GM18519 (cell line): ENCODE data around the gene TP73.
A peak's percentile ranks its signal among the peaks of the same experiment; 100 is the strongest.
"Not testable (repeated sequence)": the region's sequence is repeated elsewhere in the genome, so short reads cannot be mapped to it uniquely, and the experiment has no call there.

Experiments used
- ATAC-seq: cut with Tn5 transposase; IDR thresholded peaks from one replicate; pipeline ENCODE4 v1.9.1; 2021; ENCODE audit warnings: mild to moderate bottlenecking, moderate library complexity; ENCODE audit not compliant: unreplicated experiment, low FRiP score

Gene TP73

DNA sequence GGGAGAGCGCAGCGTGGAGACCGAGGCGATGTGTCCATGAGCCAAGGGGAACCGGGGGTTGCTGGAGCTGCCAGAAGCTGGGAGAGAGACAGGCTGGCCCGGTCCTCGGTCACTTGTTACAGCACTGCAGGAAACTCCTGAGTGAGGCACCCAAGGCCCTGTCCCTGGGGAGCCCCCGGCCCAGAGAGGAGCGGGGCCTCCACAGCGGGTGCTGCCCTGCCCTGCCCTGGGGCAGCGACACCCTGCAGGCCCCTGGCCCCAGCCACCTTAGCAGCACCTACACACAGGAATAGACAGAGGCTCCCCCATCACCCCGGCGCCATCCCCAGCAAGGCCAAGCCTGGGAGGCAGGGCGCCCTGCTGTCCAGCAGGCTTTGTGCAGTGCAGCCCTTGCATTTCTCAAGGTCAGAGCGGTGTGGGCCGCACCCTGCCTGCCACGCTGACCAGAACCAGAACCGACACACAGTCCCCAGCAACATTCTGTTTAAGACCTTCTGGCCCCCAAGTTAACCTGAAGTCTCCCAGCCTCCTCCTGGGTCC, 34.4 kb upstream of the TP73 start:
- no peak for ATAC-seq

DNA sequence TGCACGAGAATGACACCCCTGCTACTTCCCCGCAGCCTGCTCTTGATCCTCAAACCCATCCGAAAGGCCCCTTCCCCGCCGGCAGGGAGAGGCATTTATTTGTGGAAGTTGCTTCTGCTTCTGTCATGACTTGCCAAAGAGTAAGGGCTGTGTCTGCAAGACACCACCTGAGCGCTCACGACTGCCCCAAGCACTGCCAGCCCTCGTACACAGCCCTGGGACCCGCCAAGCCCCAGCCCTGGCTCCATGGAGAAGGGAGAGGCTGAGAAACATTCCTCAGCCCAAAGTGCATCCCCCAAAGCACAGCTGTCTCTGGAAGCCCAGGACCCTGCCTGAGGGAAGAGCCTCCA, 33.8 kb upstream of the TP73 start:
- ATAC-seq = no peak

DNA sequence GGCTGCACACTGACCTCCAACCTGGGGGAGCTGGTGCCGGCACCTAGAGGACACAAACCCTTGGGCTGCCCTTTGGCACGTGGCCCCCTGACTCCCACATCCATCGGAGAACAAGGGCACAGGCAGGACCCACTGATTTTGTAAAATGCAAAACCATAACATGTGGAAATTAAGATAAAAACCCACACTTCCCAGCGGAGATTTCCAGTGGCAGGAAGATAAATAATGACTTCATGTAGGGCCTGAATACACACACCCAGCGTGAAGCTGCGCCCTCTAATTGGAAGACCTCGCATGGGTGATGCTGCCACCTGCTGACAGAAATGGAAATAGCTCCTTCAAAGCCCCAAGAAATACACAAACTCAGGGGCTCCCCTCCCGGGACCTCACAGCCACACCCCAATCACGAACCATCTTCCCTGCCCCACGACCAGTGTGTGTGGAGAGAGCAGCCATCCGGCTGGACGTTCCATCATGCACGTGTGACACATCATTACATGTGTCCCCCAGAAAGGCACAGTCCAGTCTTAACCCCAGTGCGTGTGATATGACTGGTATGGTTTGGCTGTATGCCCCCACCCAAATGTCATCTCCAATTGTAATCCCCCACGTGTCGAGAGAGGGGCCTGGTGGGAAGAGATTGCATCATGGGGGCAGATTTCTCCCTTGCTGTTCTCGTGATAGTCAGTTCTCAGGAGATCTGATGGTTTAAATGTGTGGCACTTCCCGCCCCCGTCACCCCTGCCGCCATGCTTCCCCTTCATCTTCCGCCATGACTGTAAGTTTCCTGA, 33.2 kb upstream of the TP73 start:
- no peak for ATAC-seq

DNA sequence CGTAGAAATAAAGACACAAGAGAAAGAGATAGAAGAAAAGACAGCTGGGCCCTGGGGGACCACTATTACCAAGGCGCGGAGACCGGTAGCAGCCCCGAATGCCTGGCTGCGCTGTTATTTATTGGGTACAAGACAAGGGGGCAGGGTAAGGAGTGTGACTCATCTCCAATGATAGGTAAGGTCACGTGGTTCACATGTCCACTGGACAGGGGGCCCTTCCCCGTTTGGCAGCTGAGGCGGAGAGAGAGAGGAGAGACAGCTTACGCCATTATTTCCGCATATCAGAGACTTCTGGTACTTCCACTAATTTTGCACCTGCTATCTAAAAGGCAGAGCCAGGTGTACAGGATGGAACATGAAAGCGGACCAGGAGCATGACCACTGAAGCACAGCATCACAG, 31.6 kb upstream of the TP73 start:
- no peak for ATAC-seq

DNA sequence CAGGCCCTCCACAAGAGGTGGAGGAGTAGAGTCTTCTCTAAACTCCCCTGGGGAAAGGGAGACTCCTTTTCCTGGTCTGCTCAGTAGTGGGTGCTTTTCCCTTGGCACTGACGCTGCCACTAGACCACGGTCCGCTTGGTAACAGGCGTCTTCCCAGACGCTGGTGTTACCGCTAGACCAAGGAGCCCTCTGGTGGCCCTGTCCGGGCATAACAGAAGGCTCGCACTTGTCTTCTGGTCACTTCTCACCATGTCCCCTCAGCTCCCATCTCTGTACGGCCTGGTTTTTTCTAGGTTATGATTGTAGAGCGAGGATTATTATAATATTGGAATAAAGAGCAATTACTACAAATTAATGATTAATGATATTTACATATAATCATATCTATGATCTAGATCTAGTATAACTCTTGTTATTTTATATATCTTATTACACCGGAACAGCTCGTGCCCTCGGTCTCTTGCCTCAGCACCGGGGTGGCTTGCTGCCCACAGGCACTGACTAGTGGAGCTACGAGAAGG, 31.1 kb upstream of the TP73 start:
- not testable (repeated sequence) for ATAC-seq

DNA sequence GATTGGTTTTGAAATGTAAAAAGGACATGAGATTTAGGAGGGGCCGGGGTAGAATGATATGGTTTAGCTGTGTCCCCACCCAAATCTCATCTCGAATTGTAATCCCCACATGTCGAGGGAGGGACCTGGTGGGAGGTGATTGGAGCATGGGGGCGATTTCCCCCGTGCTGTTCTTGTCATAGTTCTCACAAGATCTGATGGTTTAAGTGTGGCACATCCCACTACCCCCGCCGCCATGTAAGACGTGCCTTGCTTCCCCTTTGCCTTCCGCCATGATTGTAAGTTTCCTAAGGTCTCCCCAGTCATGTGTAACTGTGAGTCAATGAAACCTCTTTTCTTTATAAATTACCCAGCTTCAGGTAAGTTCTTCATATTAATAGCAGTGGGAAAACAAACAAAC, 30.2 kb upstream of the TP73 start:
- not testable (repeated sequence) for ATAC-seq

DNA sequence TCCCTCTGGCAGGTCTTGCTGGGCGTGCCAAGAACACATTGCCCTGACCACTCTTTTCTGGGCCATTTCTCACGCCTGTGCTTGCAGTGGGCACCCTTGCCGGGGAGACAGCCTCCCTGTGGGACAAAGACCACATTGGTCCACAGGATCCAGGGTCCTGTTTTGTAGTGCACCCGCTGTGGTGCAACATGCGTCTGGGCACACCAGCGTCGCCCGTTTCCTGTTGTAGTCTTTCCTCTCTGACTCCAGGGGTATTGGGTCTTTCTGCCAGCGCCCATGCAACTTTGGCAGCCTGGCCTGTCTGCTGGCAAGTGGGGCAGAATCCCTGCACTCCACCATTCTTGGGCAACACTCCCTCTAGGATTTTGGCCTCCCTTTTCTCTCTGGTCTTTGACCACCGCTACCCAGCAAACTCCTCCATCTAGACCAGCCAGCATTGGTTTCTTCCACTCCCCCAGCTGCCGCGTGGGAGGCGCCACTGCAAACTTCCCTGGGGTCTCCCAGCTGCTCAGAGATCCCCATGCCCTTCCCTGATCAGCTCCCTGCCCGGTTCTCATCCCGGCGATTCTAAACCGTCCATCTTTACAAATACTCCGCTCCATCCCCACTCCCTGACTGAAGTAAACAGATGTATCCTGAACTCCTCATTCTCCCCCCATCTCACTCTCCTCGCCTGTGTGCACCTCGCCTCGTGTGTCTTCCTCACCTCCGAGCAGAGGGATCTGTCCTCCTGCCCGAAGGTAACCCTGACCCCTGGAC, 28.7 kb upstream of the TP73 start:
- no peak for ATAC-seq

DNA sequence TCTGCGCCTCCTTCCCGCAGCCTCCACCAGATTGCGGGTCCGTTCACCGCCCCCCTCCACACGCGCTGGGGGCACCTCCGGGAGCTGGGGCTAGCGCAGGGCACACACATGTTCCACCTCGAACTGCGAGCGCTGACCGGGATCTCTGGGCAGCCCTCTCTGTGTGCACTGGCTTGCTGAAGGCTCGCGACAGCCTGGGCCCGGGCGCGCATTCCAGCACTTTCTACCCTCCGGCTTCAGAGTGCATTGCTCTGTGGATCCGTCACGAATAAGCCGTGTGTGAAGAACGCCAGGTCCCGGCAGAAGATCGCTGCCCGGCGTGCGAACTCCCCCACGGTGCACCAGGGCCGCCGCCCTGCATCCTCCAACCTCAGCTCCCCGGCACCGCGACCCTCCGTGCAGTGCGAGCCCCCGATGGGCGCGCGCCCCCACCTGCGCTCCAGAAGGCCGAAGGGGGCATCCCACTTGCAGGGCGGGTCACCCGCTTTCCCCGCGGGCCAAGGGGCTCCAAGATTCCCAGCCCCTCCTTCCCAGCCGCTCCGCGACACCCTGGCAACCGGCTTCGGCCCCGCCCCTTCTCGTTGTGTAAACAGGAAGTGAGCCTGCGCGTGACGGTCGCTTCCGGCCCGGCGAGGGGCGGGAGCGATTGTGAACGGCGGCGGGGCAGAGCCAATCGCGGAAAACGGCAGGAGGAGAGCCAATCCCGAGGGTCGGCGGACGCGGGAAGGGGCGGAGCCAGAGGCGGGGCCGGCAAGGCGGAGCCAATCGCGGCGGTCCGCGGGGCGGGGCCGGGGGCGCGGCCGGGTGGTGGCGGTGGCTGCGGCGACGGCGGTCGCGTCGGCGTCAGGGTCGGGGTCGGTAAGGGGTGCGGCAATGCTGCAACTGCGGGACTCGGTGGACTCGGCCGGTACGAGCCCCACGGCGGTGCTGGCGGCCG, 27.8 kb upstream of the TP73 start, which contains the start of gene TPRG1L:
Gene TPRG1L, plus strand, starts transcription at position 816 of the 937 bp plus-strand sequence. Its CDS starts 58 bp downstream, at position 874.
- ATAC-seq = peak; percentile 90

DNA sequence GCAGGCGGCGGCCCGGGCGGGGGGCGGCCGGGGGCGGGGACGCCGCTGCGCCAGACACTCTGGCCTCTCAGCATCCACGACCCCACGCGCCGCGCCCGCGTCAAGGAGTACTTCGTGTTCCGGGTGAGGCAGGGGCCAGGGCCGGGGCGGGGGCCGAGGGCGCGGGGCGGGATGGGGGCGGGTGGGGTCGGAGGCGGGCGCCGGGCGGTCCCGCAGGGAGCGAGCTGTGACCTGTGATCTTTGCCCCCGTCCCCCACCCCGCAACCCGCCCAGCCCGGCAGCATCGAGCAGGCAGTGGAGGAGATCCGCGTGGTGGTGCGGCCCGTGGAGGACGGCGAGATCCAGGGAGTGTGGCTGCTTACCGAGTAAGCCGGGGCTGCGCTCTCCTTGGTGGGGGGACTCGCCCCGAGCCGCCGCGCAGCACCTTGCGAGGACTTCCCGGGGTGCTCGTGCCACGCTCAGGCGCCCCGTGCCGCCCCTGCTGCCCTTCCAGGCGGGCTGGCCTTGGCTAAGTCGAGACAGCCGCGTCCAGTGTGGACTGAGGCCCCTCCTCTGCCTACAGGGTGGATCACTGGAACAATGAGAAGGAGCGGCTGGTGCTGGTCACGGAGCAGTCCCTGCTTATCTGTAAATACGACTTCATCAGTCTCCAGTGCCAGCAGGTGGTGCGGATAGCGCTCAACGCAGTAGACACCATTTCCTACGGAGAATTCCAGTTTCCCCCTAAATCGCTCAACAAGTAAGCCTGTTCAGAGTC, 27.0 kb upstream of the TP73 start:
- ATAC-seq = no peak

DNA sequence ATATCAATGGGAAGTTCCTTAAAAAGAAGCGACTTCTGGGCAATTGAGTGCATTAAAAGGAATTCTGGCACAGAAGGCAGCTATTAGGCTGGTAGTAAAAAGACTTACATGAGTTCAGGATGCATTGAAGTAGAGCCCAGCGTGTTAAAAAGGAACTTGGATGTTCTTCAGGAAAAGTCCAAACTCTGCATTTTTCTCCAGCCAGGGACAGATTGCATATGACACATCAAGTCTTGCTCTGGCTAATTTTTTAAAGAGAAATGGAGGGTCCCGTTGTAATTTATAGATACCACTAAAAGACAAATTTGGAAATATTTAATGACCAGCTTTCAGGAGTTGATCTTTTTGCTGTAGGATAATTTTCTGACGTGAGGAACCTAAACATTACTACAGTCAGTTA, 26.3 kb upstream of the TP73 start:
- no peak for ATAC-seq

DNA sequence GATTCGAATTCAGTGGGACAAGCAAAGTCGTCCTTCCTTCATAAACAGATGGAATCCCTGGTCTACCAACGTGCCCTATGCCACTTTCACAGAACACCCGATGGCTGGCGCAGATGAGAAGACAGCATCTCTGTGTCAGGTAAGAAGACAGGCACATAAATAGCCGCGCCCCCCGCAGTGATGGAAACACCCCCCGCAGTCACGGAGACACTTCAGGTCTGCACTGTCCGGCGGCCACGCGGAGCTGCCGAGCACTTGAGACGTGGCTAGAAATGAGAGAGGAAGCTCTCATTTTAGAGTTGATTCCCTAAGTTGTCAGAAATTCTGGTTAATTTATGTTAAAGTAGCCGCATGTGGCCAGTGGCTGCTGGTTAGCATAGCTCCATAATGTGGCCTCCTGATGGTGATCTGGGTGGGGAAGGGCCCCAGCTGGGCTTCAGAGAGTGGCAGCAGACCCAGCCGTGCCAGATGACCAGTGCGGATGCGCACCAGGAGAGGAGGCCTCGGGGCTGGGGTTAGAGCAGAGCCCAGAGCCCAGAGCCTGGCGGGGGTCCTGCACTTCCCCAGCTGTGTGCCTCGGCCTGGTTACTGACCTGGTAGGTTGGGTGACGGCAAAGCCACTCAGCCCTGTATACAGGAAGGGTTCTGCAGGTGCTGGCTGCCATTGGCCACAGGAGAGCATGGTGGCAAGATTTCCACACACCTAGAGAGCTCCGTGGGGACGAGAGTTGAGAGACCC, 24.6 kb upstream of the TP73 start:
- ATAC-seq = no peak

DNA sequence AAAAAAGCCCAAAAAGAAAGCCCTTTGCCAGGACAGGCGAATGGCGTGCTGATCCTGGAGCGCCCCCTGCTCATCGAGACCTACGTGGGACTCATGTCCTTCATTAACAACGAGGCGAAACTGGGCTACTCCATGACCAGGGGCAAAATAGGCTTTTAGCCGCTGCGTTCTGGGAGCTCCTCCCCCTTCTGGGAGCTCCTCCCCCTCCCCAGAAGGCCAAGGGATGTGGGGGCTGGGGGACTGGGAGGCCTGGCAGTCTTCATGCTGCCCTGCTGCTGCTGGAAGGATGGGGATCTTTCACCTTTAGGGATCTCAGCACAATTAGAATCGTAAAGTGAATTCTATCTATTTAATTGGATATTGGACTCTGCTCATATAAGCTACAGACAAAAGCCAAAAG, 23.9 kb upstream of the TP73 start:
- no peak for ATAC-seq

DNA sequence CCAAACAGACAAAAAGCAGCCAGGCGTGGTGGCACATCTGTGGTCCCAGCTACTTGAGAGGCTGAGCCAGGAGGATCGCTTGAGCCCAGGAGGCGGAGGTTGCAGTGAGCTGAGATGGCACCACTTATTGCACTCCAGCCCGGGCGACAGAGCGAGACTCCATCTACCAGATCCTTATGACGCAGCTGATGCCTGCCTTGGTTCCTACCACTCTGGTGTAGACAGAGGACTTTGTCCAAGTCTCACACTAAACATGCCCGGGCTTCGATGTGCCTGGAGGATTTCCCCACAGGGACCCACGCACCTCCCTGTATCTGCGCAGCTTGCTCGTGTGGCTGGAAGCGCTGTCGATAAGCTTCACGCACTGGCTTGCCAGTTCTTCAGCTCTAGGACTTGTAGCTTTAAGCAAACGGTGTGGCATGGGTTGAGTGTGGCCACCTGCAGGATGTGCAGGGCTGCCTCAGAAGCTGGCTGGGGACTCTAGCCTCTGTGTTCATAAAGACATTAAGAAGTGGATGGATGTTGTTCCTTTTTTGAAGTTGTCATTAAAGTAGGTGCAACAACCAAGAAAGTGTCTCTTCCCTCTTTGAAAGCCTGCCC, 22.7 kb upstream of the TP73 start:
- ATAC-seq = no peak

DNA sequence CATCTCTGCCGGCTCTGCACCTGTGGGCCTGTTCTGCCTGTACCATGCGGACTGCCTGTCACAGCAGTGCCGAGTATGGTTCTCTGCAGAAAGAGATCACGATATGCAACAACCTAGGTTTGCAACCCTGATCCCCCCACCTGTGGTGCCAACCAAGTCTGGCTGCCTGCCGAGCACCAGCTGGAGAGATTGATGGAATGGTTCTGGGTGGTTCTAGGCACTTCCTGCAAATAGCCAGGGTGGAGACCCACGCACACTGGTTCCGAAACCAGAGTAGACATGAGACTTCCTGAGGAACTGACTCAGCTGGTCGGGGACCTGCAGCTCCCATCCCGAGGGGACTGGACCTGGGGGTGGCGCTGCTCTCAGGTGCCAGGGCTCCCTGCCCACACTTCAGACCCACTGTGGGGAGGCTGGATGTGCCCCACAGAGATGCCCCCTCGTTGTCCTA, 22.1 kb upstream of the TP73 start:
- no peak for ATAC-seq

DNA sequence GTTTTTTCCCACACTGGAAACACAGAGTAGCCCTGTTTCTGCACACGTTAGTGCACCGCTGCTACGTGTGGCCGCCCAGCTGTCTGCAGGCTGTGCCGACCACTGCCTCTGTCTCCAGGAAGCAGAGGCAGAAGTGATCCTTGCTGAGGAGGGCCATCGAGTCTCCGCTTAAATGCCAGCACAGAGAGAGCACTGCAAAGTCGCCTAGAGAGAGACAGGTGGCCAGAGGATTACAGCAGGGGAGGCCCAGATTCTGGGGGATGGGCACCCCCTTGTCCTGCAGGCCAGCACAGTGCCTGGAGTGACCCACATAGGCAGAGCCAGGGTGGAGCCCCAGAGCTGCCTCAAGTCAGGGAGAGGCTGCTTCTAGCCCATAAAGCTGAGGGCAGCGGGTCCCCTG, 21.4 kb upstream of the TP73 start:
- ATAC-seq = no peak

DNA sequence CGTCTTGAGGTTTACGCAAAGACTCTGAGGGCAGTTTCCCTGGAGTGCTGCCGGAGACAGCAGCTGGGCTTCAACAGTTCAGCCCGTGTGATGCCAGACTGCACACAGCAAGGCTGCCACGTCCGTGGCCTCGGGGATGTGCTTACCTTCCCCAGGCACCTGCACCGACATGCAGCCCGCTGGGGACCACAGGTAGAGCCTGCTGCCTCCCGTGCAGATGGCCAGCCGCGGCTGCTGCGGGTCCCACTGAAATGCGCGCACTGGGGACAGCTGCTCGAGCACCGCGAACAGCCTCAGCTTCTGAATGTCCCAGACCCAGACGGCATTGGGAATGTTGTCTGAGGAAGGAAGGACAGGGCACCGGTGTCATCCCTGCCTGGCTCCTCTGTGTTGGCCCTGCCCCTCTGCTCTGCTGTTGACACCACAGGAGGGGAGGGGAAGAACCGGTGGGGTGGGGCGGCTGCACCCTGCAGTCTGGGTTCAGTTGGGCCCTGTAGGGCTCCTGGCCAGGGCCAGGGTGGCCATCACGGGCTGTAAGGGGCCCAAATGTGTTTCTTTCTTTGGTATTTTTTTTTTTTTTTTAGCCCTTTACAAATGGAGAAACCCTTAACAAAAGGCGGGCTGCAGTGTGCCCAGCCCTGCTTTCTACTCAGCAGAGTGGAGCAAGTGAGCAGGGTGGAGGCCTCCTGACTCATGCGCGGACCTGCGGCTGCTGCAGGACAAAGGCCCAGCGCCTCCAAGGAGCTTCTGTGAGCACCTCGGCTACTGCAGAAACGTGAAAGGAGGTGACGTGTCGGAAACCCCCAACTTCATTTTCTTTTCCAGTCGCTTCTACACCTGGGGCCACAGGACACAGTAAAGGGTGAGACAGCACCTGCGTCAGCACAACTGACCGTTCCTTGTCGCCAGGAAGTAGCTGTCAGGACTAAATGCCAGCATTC, 20.7 kb upstream of the TP73 start:
- no peak for ATAC-seq

DNA sequence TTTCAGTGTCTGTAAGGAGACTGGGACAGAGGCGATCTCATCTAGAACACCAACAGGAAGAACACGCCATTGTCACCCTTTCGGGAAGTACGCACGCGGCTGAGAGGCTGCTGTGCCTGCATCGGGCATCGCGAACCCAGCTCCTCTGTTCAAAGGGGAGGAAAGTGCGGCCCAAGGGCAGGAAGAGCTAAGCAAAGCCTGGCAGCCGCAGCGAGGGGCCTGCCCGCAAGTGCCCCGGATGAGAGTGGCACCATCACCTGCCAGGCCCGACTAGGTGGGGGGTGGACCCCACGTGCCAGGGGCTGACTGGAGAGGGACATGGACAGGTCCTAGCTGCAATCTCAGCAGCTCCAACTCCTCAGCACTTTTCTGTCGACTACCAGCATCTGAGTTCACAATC, 20.0 kb upstream of the TP73 start:
- no peak for ATAC-seq
